22Rv1 (cell line): ENCODE data around the gene MYH9.
A peak's percentile ranks its signal among the peaks of the same experiment; 100 is the strongest.

ENCODE experiments used
- H3K27ac ChIP-seq: fragments of 450-650 bp; 2 replicates; pipeline ENCODE4 v1.5.1; 2017
- ZFX ChIP-seq: fragments of 450-650 bp; IDR thresholded peaks from 2 replicates; pipeline ENCODE4 v1.6.1; 2017; ENCODE audit warnings: antibody characterized with exemption, borderline replicate concordance
- TF ChIP-seq, protein P1 (sequence below): fragments of 450-650 bp; IDR thresholded peaks from 2 replicates; pipeline ENCODE4 v1.5.1; 2017; ENCODE audit warnings: mild to moderate bottlenecking

The MYH9 gene

DNA sequence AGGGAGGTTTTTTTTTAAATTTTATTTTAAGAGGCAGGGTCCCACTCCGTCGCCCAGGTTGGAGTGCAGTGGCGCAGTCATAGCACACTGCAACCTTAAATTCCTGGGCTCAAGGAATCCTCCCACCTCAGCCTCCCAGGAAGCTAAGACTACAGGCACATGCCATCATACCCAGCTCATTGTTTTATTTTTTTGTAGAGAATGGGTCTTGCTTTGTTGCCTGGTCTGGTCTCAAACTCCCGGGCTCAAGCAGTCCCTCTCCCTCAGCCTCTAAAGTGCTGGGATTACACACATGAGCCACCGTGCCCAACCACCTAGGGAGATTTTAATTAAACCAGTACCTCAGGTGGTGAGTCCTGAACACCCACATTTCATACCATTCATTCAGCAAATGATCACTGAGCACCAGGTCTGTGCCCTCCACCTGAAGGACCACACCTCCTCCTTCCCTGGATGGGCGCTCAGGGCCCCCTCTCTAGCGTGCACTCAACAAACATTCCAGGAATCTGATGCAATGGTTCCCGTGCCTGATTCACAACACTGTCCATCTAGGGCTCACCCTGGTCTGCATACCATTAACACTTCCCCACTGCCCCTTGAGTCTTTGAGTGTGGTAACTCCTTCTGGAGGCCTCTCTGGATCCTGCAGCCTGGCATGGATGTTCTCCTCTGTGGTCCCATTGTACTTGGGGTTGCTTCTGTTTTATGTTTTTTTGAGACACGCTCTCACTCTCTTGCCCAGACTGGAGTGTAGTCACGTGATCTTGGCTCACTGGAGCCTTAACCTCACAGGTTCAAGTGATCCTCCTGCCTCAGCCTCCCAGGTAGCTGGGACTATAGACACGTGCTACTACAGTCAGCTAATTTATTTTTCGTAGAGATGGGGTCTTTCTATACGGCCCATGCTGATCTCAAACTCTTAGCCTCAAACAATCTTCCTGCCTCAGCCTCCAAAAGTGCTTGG lies 9.6 kb upstream of the MYH9 start:
- TF ChIP-seq ZFX = no peak
- TF ChIP-seq, protein P1, sequence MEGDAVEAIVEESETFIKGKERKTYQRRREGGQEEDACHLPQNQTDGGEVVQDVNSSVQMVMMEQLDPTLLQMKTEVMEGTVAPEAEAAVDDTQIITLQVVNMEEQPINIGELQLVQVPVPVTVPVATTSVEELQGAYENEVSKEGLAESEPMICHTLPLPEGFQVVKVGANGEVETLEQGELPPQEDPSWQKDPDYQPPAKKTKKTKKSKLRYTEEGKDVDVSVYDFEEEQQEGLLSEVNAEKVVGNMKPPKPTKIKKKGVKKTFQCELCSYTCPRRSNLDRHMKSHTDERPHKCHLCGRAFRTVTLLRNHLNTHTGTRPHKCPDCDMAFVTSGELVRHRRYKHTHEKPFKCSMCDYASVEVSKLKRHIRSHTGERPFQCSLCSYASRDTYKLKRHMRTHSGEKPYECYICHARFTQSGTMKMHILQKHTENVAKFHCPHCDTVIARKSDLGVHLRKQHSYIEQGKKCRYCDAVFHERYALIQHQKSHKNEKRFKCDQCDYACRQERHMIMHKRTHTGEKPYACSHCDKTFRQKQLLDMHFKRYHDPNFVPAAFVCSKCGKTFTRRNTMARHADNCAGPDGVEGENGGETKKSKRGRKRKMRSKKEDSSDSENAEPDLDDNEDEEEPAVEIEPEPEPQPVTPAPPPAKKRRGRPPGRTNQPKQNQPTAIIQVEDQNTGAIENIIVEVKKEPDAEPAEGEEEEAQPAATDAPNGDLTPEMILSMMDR = no peak
- H3K27ac ChIP-seq = no peak overlapping the region

DNA sequence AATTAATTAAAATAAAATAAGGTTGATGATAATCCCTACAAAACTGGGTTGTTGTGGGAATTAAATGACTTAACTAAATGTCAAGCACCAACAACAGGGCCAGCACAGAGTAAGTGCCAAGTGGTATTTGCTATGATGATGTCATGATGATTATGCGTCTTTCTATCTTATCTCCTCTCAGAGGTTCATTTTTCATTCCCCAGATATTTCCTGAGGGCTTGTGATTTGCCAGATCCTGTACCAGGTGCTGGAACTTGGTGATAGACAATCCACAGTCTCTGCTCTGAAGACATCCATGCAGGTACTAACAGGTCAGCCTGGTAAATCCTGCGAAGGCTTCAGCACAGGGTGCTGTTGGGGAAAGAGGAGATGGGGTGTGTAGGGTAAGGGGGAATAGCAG lies 8.1 kb upstream of the MYH9 start:
- TF ChIP-seq ZFX = no peak
- TF ChIP-seq, protein P1 = no peak

DNA sequence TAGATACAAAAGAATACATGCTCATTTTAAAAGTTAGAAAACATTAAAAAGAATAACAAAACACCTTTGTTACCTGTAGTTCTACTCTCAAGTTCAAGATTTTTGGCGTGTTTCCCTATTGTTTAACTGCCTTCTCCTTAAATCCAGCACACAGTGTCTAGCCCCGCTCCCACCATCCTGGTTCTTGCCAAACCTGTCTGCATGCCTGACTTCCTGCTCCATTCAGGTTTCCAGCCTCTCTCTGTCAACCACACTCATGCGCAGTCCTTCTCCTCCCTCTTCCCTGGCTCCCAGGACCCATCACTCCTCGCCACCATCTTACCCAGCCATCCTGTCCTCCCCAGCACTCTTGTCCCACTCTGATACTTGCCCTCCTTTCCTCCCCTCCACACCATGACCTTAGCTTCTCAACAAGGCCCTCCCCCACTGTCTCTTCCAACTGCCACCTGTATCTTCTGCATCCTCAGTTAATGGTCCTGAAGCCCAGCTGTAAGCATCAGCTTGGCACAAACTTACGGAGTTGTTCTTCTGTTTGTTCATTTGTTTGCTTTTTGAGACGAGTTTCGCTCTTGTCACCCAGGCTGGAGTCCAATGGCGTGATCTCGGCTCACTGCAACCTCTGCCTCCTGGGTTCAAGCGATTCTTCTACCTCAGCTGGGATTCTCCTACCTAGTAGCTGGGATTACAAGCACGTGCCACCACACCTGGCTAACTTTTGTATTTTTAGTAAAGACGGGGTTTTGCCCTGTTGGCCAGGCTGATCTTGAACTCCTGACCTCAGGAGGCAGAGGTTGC lies 7.5 kb upstream of the MYH9 start:
- TF ChIP-seq, protein P1 = no peak
- no peak for TF ChIP-seq ZFX
- H3K27ac ChIP-seq = peak overlapping the region; percentile 44

More for the DNA sequence above, 8.1 kb upstream of the MYH9 start:
- peak overlapping the region; percentile 44 for H3K27ac ChIP-seq

DNA sequence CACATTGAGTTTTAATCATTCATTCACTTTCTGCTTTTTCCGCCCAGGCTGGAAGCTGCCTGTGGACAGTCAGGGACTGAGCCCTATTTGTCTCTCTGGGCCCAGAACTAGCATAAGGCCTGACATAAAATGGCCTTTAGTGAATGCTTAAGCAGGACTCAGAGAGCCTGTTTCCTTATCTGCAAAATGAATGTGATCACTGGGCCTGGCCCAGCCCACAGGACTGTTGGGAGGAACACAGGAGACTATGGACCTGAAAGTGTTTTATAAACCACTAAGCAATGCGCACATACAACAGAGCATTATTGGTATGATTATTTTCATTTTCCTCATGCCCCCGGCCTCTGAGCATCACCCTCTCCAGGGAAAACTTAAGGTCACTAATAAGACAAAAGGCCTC lies 3.9 kb upstream of the MYH9 start:
- no peak for TF ChIP-seq ZFX
- TF ChIP-seq, protein P1 = no peak
- H3K27ac ChIP-seq = no peak overlapping the region

DNA sequence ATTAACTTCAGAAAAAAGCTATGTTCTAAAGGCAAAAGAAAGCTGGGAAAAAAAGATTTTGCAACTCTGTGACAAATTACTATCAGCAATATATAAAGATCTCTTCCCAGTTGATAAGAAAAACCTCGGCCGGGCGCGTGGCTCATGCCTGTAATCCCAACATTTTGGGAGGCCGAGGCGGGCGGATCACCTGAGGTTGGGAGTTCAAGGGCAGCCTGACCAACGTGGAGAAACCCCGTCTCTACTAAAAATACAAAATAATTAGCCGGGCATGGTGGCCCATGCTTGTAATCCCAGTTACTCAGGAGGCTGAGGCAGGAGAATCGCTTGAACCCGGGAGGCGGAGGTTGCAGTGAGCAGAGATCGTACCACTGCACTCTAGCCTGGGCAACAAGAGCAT lies 1.4 kb upstream of the MYH9 start:
- peak overlapping the region; percentile 95 for H3K27ac ChIP-seq

DNA sequence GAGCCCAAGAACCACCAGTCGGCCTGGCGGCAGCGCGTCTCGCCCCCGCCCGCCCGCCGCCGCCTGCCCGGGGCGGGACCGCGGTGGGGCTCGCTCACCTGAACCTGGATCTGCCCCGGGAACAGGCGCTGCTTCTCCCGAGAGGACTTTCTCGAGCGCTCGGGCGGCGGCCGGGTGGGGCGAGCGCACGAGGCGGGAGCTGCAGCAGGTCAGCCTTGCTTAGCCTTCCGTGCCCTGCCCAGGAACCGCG lies 133 bp downstream of the MYH9 start:
- TF ChIP-seq, protein P1 = no peak
- TF ChIP-seq ZFX = no peak
- peak overlapping the region; percentile 95 for H3K27ac ChIP-seq

DNA sequence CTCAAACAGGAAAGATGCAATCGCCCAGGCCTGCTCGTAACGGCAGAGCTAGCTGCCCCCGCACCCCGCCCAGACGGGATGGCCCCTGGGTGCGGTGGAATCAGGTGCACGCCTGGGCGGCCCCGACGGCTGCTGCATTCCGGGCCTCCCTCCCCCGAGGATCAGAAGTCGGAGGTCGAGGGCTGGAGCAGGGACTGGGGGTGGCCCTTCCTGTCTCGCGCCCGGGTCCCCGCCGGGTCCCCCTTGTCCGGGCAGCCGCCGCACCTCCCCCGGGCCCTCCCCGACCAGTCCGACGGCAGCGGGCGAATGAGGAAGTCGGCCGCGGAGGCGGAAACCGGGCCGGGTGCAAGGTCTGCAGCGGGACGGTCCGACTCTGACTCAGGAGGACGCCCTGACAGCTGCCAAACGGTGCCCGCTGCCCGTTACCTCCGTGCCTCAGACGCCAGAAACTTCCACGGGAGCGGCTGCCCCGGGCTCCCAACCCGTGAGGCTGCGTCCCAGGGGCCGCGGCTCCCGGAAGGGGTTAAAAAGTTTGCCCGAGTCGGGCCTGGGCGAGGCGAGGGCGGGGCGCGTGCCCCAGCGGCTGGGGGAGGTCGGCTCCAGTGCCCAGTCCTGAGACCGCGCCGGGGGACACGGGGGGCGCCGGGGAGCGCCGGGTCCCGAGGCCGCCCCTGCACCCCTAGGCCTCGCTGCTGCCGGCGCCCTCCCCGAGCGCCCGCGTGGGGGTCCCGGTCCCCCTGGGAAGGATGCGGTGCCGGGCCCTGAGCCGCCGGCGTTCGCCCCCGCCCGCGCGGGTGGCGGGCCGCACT lies 663 bp downstream of the MYH9 start:
- H3K27ac ChIP-seq = peak overlapping the region; percentile 95

More for the DNA sequence above, 663 bp downstream of the MYH9 start:
- TF ChIP-seq ZFX = no peak
- TF ChIP-seq, protein P1 = no peak
